ENCODE data around the gene METTL2A.
"Not testable (repeated sequence)": the region's sequence is repeated elsewhere in the genome, so short reads cannot be mapped to it uniquely, and the experiment has no call there.

The METTL2A gene

GRCh38 chr17:62473030-62473982 is 49.6 kb downstream of the METTL2A start:
- DNase-seq: not testable (repeated sequence)

GRCh38 chr17:62477111-62477510 is 53.4 kb downstream of the METTL2A start:
- not testable (repeated sequence) for DNase-seq

GRCh38 chr17:62477718-62478408 is 54.2 kb downstream of the METTL2A start:
- peak; percentile 37 for DNase-seq

GRCh38 chr17:62478424-62478879 is 54.8 kb downstream of the METTL2A start, which contains the start of gene TLK2:
TLK2 (plus strand) TSS chr17:62478825; CDS start chr17:62481126, 2,301 bp downstream.
- peak; percentile 78 for DNase-seq

GRCh38 chr17:62478880-62479638 is 55.4 kb downstream of the METTL2A start:
- DNase-seq: peak; percentile 46

- peak; percentile 18 for DNase-seq
These were observed 56.1 kb downstream of the METTL2A start for GRCh38 chr17:62479639-62480258.

- not testable (repeated sequence) for DNase-seq
These were observed 58.9 kb downstream of the METTL2A start for GRCh38 chr17:62482553-62482952.

- not testable (repeated sequence) for DNase-seq
These were observed 67.3 kb downstream of the METTL2A start for GRCh38 chr17:62490990-62491389.

GRCh38 chr17:62493049-62493655 is 69.5 kb downstream of the METTL2A start:
- not testable (repeated sequence) for DNase-seq

GRCh38 chr17:62494073-62494472 is 70.4 kb downstream of the METTL2A start:
- not testable (repeated sequence) for DNase-seq

GRCh38 chr17:62496344-62496743 is 72.6 kb downstream of the METTL2A start:
- DNase-seq: not testable (repeated sequence)

- not testable (repeated sequence) for DNase-seq
These were observed 75.1 kb downstream of the METTL2A start for GRCh38 chr17:62498796-62499195.

Data from activated naive CD4-positive, alpha-beta T cell treated with Interleukin-2 at 50 U/mL for 16 hours (primary cell).